Transverse colon (tissue), 4 donors: ENCODE measurements around the gene SEC16A. TPM values are rescaled to one million over a fixed set of nuclear protein-coding genes. Genes with fewer than 3 reads are reported as not detected.

ENCODE experiments used
- DNase-seq: peaks from one replicate; pipeline ENCODE4 v3.0.0-alpha.2; 2019
- H3K27ac ChIP-seq, 4 donors: fragments of 200-600 bp; sonication (generic); 2 replicates each; pipeline ENCODE4 v1.5.1; 2016 to 2018; ENCODE audit warnings: inconsistent platforms in 4 of 4
- H3K27me3 ChIP-seq: fragments of 200-600 bp; sonication (generic); 2 replicates; pipeline ENCODE4 v1.5.1; 2017; ENCODE audit warnings: inconsistent platforms
- H3K36me3 ChIP-seq, 4 donors: fragments of 200-600 bp; sonication (generic); 2 replicates each; pipeline ENCODE4 v1.5.1; 2017 to 2019; ENCODE audit warnings: inconsistent platforms in 4 of 4
- H3K4me1 ChIP-seq, 4 donors: fragments of 200-600 bp; sonication (generic); 2 replicates each; pipeline ENCODE4 v1.5.1; 2017 to 2020; ENCODE audit warnings: inconsistent platforms in 4 of 4
- H3K4me3 ChIP-seq, 4 donors: fragments of 200-600 bp; sonication (generic); 1 replicate in 1 of 4; 2 replicates in 3 of 4; pipeline versions ENCODE4 v1.5.1 to v1.6.1; 2017 to 2019; ENCODE audit warnings: inconsistent platforms in 4 of 4
- H3K9me3 ChIP-seq, 2 donors: fragments of 200-600 bp; sonication (generic); 2 replicates each; pipeline ENCODE4 v1.5.1; 2017 to 2019; ENCODE audit warnings: inconsistent platforms in 2 of 2
- CTCF ChIP-seq, 5 experiments: fragments of 200-600 bp in 3 of 5; fragments of 450-650 bp in 2 of 5; sonication (generic) in 3 of 5; IDR thresholded peaks; 1 replicate in 2 of 5; 2 replicates in 3 of 5; pipeline ENCODE4 v1.5.1; 2016 to 2017; ENCODE audit warnings: antibody characterized with exemption in 5 of 5, inconsistent platforms in 3 of 5, mild to moderate bottlenecking in 2 of 5, moderate library complexity in 1 of 5
- EP300 ChIP-seq: sonication (generic); formaldehyde crosslinking; IDR thresholded peaks from one replicate; pipeline ENCODE4 v1.6.1; 2017; ENCODE audit warnings: antibody characterized with exemption, low read depth
- POLR2A ChIP-seq: fragments of 450-650 bp; IDR thresholded peaks from one replicate; pipeline ENCODE4 v1.6.1; 2016; ENCODE audit warnings: antibody characterized with exemption, mild to moderate bottlenecking, moderate library complexity
- POLR2AphosphoS5 ChIP-seq, 3 donors: sonication (generic); formaldehyde crosslinking; IDR thresholded peaks; one replicate each; pipeline ENCODE4 v1.6.1; 2016; ENCODE audit warnings: antibody characterized with exemption in 3 of 3
- WGBS, 2 donors: methylation state at CpG; one replicate each; pipeline ENCODE4 v1.1.5; 2018; ENCODE audit warnings: low coverage in 1 of 2; 5-methylcytosine and 5-hydroxymethylcytosine counted together
- in situ Hi-C, 4 donors: fragments of 200-750 bp; cut with MboI; loops; one replicate each; pipeline versions ENCODE4 v1.15.0 to v1.15.1; 2017; ENCODE audit warnings: low sequenced_read_pairs in 3 of 4, low pct_ligation_motif_present in 1 of 4, low pct_unique_long_range_greater_than_20kb in 1 of 4
- intact Hi-C: fragments of 100-400 bp; cut with DNase I; formaldehyde crosslinking; loops from one replicate; pipeline ENCODE4 v1.15.1; 2023; ENCODE audit warnings: low total_unique reads
- small RNA-seq, 4 donors: library from RNA; depleted of rRNA; stranded (forward); fragments of <200 nt; gene quantifications; one replicate each; pipeline ENCODE3, GENCODE V24; 2016
- total RNA-seq, 4 donors: library from RNA; depleted of rRNA; stranded (reverse); fragments of >200 nt; gene quantifications; one replicate each; pipeline ENCODE4 v1.1.0, GENCODE V29; 2016

Gene SEC16A
- total RNA-seq, 4 donors from 2014 or later = 54.1 to 75.9 (median 65.8) TPM

GRCh38 chr9:136391737-136392537 is 90.9 kb downstream of the SEC16A start:
- TF ChIP-seq CTCF (IDR thresholded peaks at IDR 0.05) (no peak), EP300 (no peak), POLR2A (no peak), POLR2AphosphoS5 (IDR thresholded peaks at IDR 0.05) (no peak)
- in situ Hi-C loops = no loop called here
- WGBS, 2 donors = 94 to 100% methylated on average over 2 to 24 of the region's 28 CpGs
- DNase-seq = no peak
- Histone ChIP-seq H3K36me3 (peaks cover 0 to 34% (median 15%) of the 10 kb centered on the region in 4 donors), H3K4me1 (peaks cover 0 to 16% (median 12%) of the 10 kb centered on the region in 4 donors), H3K27ac (no peak overlapping the region), H3K9me3 (no peaks in the 10 kb centered on the region), H3K4me3 (no peak overlapping the region), H3K27me3 (no peaks in the 10 kb centered on the region)
- intact Hi-C loops = no loop called here

Small RNA genes within 50 kb of the gene (small RNA-seq; reads per million reads assigned to genes)
- gene MIR4673 = 0 reads per million in 4 donors

Other genes starting within 250 kb of the SEC16A start
- gene QSOX2, start 237.2 kb downstream of the SEC16A start, total RNA-seq = 10 to 100 TPM in 1 of 4 donors, 1 to 10 TPM in 3; 3.7 to 18.1 (median 4.8) TPM
- gene CCDC187, start 178.9 kb downstream of the SEC16A start, total RNA-seq = 1 to 10 TPM in 1 of 4 donors, under 1 TPM in 2, not detected in 1; 0.40 to 1.1 (median 0.41) TPM
- gene GPSM1, start 155.5 kb downstream of the SEC16A start, total RNA-seq = 1 to 10 TPM; 2.3 to 8.6 (median 7.0) TPM
- gene DNLZ, start 119.3 kb downstream of the SEC16A start, total RNA-seq = 10 to 100 TPM in 2 of 4 donors, 1 to 10 TPM in 2; 6.7 to 17.3 (median 10.4) TPM
- 1 to 10 TPM; 1.1 to 5.6 (median 2.0) TPM for gene CARD9, start 109.4 kb downstream of the SEC16A start, total RNA-seq
- gene SNAPC4, start 82.9 kb downstream of the SEC16A start, total RNA-seq = 10 to 100 TPM in 2 of 4 donors, 1 to 10 TPM in 2; 6.0 to 14.5 (median 10.1) TPM
- gene ENTR1, start 72.4 kb downstream of the SEC16A start, total RNA-seq = 10 to 100 TPM; 23.6 to 74.6 (median 40.9) TPM
- gene PMPCA, start 72.4 kb downstream of the SEC16A start, total RNA-seq = 10 to 100 TPM; 24.3 to 61.3 (median 45.8) TPM
- 10 to 100 TPM; 12.5 to 57.5 (median 18.3) TPM for gene INPP5E, start 43.2 kb downstream of the SEC16A start, total RNA-seq
- 100 to 1,000 TPM in 2 of 4 donors, 10 to 100 TPM in 2; 48.2 to 154 (median 98.2) TPM for gene NOTCH1, start 63.0 kb upstream of the SEC16A start, total RNA-seq
- gene EGFL7, start 179.9 kb upstream of the SEC16A start, total RNA-seq = 10 to 100 TPM; 12.3 to 64.7 (median 33.6) TPM
- 100 to 1,000 TPM; 245 to 441 (median 290) TPM for gene AGPAT2, start 204.4 kb upstream of the SEC16A start, total RNA-seq
- gene DIPK1B, start 229.5 kb upstream of the SEC16A start, total RNA-seq = 10 to 100 TPM in 1 of 4 donors, 1 to 10 TPM in 3; 3.5 to 12.3 (median 3.9) TPM